Measurements from ENCODE around the gene ANGPTL8.

DNA sequence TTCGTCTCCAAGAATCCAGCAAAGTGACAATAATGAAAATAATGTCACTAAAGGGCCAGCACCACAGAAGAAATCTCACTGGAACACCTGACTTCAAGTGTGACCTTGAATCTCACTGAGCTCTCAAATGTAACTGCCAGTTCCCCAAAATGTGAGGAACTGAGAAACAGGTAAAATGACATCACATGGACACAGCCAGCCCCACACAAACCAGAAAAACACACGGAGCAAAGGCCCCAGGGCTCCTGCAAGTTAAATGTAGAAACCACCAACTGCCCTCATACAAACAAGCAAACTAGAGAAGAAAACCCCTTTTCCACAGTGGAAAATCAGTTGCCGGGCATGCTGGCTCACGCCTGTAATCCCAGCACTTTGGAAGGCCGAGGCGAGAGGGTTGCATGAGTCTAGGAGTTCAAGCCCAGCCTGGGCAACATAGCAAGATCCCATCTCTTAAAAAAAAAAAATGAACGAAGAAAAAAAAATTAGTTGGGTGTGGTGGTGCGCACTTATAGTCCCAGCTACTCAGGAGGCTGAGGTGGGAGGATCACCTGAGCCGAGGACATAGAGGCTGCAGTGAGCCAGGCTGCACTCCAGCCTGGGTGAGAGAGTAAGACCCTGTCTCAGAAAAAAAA lies 33.4 kb upstream of the ANGPTL8 start:
- TF ChIP-seq, protein P1, sequence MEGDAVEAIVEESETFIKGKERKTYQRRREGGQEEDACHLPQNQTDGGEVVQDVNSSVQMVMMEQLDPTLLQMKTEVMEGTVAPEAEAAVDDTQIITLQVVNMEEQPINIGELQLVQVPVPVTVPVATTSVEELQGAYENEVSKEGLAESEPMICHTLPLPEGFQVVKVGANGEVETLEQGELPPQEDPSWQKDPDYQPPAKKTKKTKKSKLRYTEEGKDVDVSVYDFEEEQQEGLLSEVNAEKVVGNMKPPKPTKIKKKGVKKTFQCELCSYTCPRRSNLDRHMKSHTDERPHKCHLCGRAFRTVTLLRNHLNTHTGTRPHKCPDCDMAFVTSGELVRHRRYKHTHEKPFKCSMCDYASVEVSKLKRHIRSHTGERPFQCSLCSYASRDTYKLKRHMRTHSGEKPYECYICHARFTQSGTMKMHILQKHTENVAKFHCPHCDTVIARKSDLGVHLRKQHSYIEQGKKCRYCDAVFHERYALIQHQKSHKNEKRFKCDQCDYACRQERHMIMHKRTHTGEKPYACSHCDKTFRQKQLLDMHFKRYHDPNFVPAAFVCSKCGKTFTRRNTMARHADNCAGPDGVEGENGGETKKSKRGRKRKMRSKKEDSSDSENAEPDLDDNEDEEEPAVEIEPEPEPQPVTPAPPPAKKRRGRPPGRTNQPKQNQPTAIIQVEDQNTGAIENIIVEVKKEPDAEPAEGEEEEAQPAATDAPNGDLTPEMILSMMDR (IDR thresholded peaks at IDR 0.05 in 8 of 11, conservative IDR thresholded peaks at IDR 0.05 in 3 of 11): no peak
- no peak for TF ChIP-seq POLR2A (IDR thresholded peaks at IDR 0.05)
